Parathyroid adenoma (tissue), 2 donors: ENCODE data around the gene C14orf132.

Source experiments
- H2AFZ ChIP-seq: fragments of 300-600 bp; sonication (generic); one replicate; pipeline ENCODE4 v1.7.0; 2017; ENCODE audit warnings: antibody characterized with exemption, mild to moderate bottlenecking
- H3K27ac ChIP-seq: fragments of 300-600 bp; sonication (generic); one replicate; pipeline ENCODE4 v1.7.0; 2017
- H3K27me3 ChIP-seq: fragments of 300-600 bp; sonication (generic); one replicate; pipeline ENCODE4 v1.7.0; 2017; ENCODE audit warnings: low read length; ENCODE audit not compliant: control insufficient read depth, insufficient read depth
- H3K36me3 ChIP-seq: fragments of 300-600 bp; sonication (generic); one replicate; pipeline ENCODE4 v1.7.0; 2017; ENCODE audit warnings: low read length; ENCODE audit not compliant: control insufficient read depth, insufficient read depth
- H3K4me1 ChIP-seq: fragments of 300-600 bp; sonication (generic); one replicate; pipeline ENCODE4 v1.7.0; 2017; ENCODE audit warnings: control low read depth
- H3K4me2 ChIP-seq: fragments of 300-600 bp; sonication (generic); one replicate; pipeline ENCODE4 v1.7.0; 2017; ENCODE audit warnings: low read length
- H3K4me3 ChIP-seq: fragments of 300-600 bp; sonication (generic); one replicate; pipeline ENCODE4 v1.7.0; 2017; ENCODE audit warnings: low read depth, low read length
- H3K79me2 ChIP-seq: fragments of 300-600 bp; sonication (generic); one replicate; pipeline ENCODE4 v1.7.0; 2017; ENCODE audit warnings: control low read depth
- H3K9ac ChIP-seq: fragments of 300-600 bp; sonication (generic); one replicate; pipeline ENCODE4 v1.7.0; 2017; ENCODE audit warnings: mild to moderate bottlenecking
- H3K9me3 ChIP-seq: fragments of 300-600 bp; sonication (generic); one replicate; pipeline ENCODE4 v1.7.0; 2017; ENCODE audit warnings: low read length; ENCODE audit not compliant: control insufficient read depth
- CTCF ChIP-seq: fragments of 300-600 bp; sonication (generic); IDR thresholded peaks from one replicate; pipeline ENCODE4 v1.7.0; 2017; ENCODE audit warnings: antibody characterized with exemption, mild to moderate bottlenecking
- donor health status: primary hyperparathyroidism.

The C14orf132 gene

GRCh38 chr14:96138241-96138640, 99.1 kb downstream of the C14orf132 start:
- H3K9ac ChIP-seq, result no peak overlapping the region
- no peaks in the 10 kb centered on the region for H3K4me1 ChIP-seq
- H3K4me3 ChIP-seq, result no peak overlapping the region
- H3K36me3 ChIP-seq, result no peaks in the 10 kb centered on the region
- no peak overlapping the region for H3K4me2 ChIP-seq
- no peak overlapping the region for H2AFZ ChIP-seq
- H3K27ac ChIP-seq, result no peak overlapping the region
- H3K27me3 ChIP-seq, result no peaks in the 10 kb centered on the region
- H3K79me2 ChIP-seq, result no peaks in the 10 kb centered on the region
- TF ChIP-seq CTCF, result no peak
- H3K9me3 ChIP-seq, result no peaks in the 10 kb centered on the region

GRCh38 chr14:96139169-96139568, 100.0 kb downstream of the C14orf132 start:
- no peak overlapping the region for H2AFZ ChIP-seq

DNA sequence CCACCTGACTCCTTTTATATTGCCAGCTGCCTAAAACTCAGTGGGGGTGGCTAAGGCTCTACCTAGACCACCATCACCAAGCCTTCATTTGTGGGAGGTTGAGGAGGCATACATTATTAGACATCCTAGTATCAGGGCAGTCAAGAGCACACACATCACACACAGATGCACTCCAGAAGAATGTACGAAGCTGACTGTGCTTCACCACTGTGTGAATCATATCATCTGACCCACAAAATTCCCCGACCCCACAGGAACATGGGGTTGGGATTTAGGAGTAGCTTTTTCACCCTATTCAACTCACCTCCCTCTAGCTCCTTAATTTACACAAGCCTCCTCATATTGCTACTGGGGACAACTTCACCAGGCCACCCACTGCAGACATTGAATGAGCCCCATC, 100.7 kb downstream of the C14orf132 start:
- Histone ChIP-seq H3K4me1 (no peaks in the 10 kb centered on the region), H3K36me3 (no peaks in the 10 kb centered on the region), H3K27me3 (no peaks in the 10 kb centered on the region), H3K79me2 (no peaks in the 10 kb centered on the region), H3K4me2 (no peak overlapping the region), H2AFZ (no peak overlapping the region), H3K9me3 (no peaks in the 10 kb centered on the region), H3K9ac (no peak overlapping the region), H3K4me3 (no peak overlapping the region), H3K27ac (no peak overlapping the region)
- TF ChIP-seq CTCF, result no peak

More at GRCh38 chr14:96139169-96139568, 100.0 kb downstream of the C14orf132 start:
- Histone ChIP-seq H3K4me3 (no peak overlapping the region), H3K4me2 (no peak overlapping the region), H3K9me3 (no peaks in the 10 kb centered on the region), H3K79me2 (no peaks in the 10 kb centered on the region), H3K27ac (no peak overlapping the region), H3K4me1 (no peaks in the 10 kb centered on the region), H3K27me3 (no peaks in the 10 kb centered on the region), H3K36me3 (no peaks in the 10 kb centered on the region), H3K9ac (no peak overlapping the region)
- TF ChIP-seq CTCF, result no peak

DNA sequence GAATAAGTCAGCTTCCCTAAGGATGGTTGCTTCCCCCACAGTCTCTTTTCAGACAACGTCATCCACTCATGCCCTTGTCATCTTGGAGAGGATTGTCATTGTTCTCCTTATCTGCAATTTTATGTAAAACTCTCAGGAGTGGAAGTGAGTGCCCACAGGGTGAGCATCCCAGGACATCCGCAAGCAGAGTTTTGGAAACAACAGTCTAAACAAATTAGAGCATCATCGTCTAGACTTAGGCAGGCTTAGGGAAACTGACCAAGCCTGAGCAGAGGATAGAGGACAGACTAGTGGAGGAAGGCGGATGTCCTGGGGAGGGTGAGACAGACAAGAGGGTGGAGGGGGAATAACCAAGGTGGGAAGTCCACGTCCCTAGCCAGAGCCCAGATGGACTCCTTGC, 101.8 kb downstream of the C14orf132 start:
- no peak overlapping the region for H3K4me3 ChIP-seq
- no peak overlapping the region for H2AFZ ChIP-seq
- no peaks in the 10 kb centered on the region for H3K4me1 ChIP-seq
- no peaks in the 10 kb centered on the region for H3K9me3 ChIP-seq
- no peaks in the 10 kb centered on the region for H3K36me3 ChIP-seq
- no peaks in the 10 kb centered on the region for H3K27me3 ChIP-seq
- no peak overlapping the region for H3K4me2 ChIP-seq
- TF ChIP-seq CTCF, result no peak
- H3K79me2 ChIP-seq, result no peaks in the 10 kb centered on the region
- no peak overlapping the region for H3K27ac ChIP-seq
- no peak overlapping the region for H3K9ac ChIP-seq
